ENCODE results near the gene CGB2.

DNA sequence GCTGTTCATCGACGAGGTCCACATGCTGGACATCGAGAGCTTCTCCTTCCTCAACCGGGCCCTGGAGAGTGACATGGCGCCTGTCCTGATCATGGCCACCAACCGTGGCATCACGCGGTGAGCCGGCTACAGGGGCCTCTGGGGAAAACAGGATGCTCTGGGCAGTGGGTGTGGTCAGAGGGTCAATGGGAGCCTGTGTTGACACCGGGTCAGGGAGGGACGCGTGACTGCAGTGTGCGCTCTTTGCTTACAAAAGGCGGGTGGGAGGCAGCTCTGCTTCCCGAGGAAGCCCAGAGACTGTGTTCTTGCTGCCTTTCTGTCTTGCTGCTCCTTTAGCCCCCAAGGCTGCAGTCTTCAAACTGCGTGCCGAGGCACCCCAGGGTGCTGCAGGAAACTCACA, 20.5 kb upstream of the CGB2 start:
- TF ChIP-seq, protein P1, sequence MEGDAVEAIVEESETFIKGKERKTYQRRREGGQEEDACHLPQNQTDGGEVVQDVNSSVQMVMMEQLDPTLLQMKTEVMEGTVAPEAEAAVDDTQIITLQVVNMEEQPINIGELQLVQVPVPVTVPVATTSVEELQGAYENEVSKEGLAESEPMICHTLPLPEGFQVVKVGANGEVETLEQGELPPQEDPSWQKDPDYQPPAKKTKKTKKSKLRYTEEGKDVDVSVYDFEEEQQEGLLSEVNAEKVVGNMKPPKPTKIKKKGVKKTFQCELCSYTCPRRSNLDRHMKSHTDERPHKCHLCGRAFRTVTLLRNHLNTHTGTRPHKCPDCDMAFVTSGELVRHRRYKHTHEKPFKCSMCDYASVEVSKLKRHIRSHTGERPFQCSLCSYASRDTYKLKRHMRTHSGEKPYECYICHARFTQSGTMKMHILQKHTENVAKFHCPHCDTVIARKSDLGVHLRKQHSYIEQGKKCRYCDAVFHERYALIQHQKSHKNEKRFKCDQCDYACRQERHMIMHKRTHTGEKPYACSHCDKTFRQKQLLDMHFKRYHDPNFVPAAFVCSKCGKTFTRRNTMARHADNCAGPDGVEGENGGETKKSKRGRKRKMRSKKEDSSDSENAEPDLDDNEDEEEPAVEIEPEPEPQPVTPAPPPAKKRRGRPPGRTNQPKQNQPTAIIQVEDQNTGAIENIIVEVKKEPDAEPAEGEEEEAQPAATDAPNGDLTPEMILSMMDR (IDR thresholded peaks at IDR 0.05) = no peak
- no peak for TF ChIP-seq POLR2AphosphoS5 (IDR thresholded peaks at IDR 0.05)
- TF ChIP-seq POLR2A (IDR thresholded peaks at IDR 0.05; ENCODE audit: low read depth) = no peak

Measured in esophagus muscularis mucosa (tissue), 3 donors.